ENCODE data around the gene BGLAP.

The BGLAP gene

GRCh38 chr1:156281693-156282478 is 39.9 kb downstream of the BGLAP start:
- H3K27me3 ChIP-seq (ENCODE audit: insufficient read depth, low read depth, severe bottlenecking), result no peaks in the 10 kb centered on the region
- peaks cover 54% of the 10 kb centered on the region for H3K36me3 ChIP-seq
- peak overlapping the region; percentile 81 for H3K4me3 ChIP-seq (ENCODE audit: low read depth, low read length)
- TF ChIP-seq, protein P1, sequence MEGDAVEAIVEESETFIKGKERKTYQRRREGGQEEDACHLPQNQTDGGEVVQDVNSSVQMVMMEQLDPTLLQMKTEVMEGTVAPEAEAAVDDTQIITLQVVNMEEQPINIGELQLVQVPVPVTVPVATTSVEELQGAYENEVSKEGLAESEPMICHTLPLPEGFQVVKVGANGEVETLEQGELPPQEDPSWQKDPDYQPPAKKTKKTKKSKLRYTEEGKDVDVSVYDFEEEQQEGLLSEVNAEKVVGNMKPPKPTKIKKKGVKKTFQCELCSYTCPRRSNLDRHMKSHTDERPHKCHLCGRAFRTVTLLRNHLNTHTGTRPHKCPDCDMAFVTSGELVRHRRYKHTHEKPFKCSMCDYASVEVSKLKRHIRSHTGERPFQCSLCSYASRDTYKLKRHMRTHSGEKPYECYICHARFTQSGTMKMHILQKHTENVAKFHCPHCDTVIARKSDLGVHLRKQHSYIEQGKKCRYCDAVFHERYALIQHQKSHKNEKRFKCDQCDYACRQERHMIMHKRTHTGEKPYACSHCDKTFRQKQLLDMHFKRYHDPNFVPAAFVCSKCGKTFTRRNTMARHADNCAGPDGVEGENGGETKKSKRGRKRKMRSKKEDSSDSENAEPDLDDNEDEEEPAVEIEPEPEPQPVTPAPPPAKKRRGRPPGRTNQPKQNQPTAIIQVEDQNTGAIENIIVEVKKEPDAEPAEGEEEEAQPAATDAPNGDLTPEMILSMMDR (IDR thresholded peaks at IDR 0.05; ENCODE audit: low read depth, low read length), result no peak
- no peak for DNase-seq
- H3K9me3 ChIP-seq (ENCODE audit: severe bottlenecking), result no peaks in the 10 kb centered on the region
- peak overlapping the region; percentile 98 for H3K27ac ChIP-seq

GRCh38 chr1:156282479-156283222 is 40.7 kb downstream of the BGLAP start, which contains the start of gene SMG5:
Gene SMG5 (minus strand): TSS chr1:156282825. CDS start chr1:156282680, 145 bp downstream.
- Histone ChIP-seq H3K27me3 (ENCODE audit: insufficient read depth, low read depth, severe bottlenecking) (no peaks in the 10 kb centered on the region), H3K9me3 (ENCODE audit: severe bottlenecking) (no peaks in the 10 kb centered on the region), H3K27ac (peak within 1 kb of the TSS; percentile 98), H3K36me3 (peaks cover 47% of the 10 kb centered on the region), H3K4me3 (ENCODE audit: low read depth, low read length) (peak within 1 kb of the TSS; percentile 81)
- DNase-seq, result peak; percentile 100
- TF ChIP-seq, protein P1 (IDR thresholded peaks at IDR 0.05; ENCODE audit: low read depth, low read length), result no peak

GRCh38 chr1:156283521-156283920 is 41.5 kb downstream of the BGLAP start:
- no peak for DNase-seq
- Histone ChIP-seq H3K27me3 (ENCODE audit: insufficient read depth, low read depth, severe bottlenecking) (no peaks in the 10 kb centered on the region), H3K9me3 (ENCODE audit: severe bottlenecking) (no peaks in the 10 kb centered on the region), H3K4me3 (ENCODE audit: low read depth, low read length) (peak overlapping the region; percentile 81), H3K27ac (peak overlapping the region; percentile 98), H3K36me3 (peaks cover 39% of the 10 kb centered on the region)
- TF ChIP-seq, protein P1 (IDR thresholded peaks at IDR 0.05; ENCODE audit: low read depth, low read length), result no peak

- DNase-seq, result no peak
- Histone ChIP-seq H3K36me3 (peaks cover 40% of the 10 kb centered on the region), H3K27me3 (ENCODE audit: insufficient read depth, low read depth, severe bottlenecking) (no peaks in the 10 kb centered on the region), H3K27ac (peak within 1 kb of the TSS; percentile 98), H3K4me3 (ENCODE audit: low read depth, low read length) (peak within 1 kb of the TSS; percentile 81), H3K9me3 (ENCODE audit: severe bottlenecking) (no peaks in the 10 kb centered on the region)
- TF ChIP-seq, protein P1 (IDR thresholded peaks at IDR 0.05; ENCODE audit: low read depth, low read length), result no peak
Measured at GRCh38 chr1:156284112-156284511, 42.1 kb downstream of the BGLAP start, which contains the start of gene TMEM79. Gene TMEM79 (plus strand): TSS chr1:156284325. CDS start chr1:156285227, 902 bp downstream.

DNA sequence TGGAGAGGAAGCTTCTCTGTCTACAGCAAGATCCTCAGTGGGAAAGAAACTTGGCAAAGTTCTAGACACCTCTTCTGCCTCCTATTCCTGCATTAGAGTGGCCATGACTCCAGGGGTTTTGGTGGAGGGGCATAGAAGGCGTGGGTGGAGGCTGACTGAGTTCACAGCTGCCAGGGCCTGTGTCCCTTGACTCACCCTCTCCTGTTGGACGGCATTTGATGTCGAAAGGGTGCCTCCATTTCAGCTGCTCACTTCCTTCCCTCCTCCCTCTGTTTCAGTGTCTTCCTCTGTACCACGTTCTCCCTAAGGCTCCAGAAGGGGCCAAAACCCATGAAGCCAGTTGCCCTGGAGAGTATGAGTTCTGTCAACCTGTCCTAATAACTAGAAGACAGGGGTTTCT is 42.8 kb downstream of the BGLAP start:
- Histone ChIP-seq H3K27me3 (ENCODE audit: insufficient read depth, low read depth, severe bottlenecking) (no peaks in the 10 kb centered on the region), H3K4me3 (ENCODE audit: low read depth, low read length) (no peak overlapping the region), H3K27ac (no peak overlapping the region), H3K9me3 (ENCODE audit: severe bottlenecking) (no peaks in the 10 kb centered on the region), H3K36me3 (peaks cover 38% of the 10 kb centered on the region)
- no peak for DNase-seq
- TF ChIP-seq, protein P1 (IDR thresholded peaks at IDR 0.05; ENCODE audit: low read depth, low read length), result no peak
